ENCODE measurements around the gene LUC7L.

DNA sequence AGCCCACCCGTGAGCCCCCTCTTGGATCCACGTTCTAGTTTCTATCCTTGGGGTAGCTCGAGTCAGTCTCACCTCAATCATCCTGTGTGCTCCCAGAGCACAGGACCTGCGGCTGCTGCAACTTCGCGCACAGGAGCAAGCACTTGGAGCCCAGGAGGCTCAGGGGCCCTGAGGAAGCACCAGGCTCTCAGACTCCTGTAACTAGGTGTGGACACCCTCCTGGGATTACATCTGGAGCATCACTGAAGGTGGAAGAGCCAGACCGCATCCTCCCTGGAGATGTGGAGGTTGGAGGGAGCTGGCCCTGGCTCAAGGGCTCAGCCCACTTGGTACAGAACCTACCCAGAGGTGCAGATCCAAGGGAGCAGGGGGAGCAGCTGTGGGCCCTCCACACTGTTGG is 46.2 kb downstream of the LUC7L start:
- TF ChIP-seq, protein P1, sequence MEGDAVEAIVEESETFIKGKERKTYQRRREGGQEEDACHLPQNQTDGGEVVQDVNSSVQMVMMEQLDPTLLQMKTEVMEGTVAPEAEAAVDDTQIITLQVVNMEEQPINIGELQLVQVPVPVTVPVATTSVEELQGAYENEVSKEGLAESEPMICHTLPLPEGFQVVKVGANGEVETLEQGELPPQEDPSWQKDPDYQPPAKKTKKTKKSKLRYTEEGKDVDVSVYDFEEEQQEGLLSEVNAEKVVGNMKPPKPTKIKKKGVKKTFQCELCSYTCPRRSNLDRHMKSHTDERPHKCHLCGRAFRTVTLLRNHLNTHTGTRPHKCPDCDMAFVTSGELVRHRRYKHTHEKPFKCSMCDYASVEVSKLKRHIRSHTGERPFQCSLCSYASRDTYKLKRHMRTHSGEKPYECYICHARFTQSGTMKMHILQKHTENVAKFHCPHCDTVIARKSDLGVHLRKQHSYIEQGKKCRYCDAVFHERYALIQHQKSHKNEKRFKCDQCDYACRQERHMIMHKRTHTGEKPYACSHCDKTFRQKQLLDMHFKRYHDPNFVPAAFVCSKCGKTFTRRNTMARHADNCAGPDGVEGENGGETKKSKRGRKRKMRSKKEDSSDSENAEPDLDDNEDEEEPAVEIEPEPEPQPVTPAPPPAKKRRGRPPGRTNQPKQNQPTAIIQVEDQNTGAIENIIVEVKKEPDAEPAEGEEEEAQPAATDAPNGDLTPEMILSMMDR (IDR thresholded peaks at IDR 0.05): no peak
- TF ChIP-seq POLR2A (IDR thresholded peaks at IDR 0.05) (no peak), EP300 (IDR thresholded peaks at IDR 0.05) (no peak)
